DMS53 (cell line): ENCODE results near the gene FN3K.
"Not testable (repeated sequence)": the region's sequence is repeated elsewhere in the genome, so short reads cannot be mapped to it uniquely, and the experiment has no call there.

ENCODE experiments used
- DNase-seq: peaks from one replicate; lab custom pipeline; 2025; lab: John Stamatoyannopoulos, UW

The FN3K gene

GRCh38 chr17:82775001-82775823, 39.8 kb downstream of the FN3K start:
- peak; percentile 77 for DNase-seq

- DNase-seq: no peak
These were observed 41.0 kb downstream of the FN3K start for GRCh38 chr17:82776454-82776853.

DNA sequence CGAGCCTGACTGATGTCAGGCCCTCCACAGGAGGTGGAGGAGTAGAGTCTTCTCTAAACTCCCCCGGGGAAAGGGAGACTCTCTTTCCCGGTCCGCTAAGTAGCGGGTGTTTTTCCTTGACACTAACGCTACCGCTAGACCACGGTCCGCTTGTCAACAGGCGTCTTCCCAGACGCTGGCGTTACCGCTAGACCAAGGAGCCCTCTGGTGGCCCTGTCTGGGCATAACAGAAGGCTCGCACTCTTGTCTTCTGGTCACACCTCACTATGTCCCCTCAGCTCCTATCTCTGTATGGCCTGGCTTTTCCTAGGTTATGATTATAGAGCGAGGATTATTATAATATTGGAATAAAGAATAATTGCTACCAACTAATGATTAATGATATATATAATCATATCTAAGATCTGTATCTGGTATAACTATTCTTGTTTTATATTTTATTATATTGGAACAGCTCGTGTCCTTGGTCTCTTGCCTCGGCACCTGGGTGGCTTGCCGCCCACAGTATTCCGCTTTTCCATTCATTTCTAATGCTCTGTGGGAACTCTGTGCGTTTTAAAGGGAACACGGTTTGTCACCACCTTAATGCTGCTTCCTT, 42.5 kb downstream of the FN3K start:
- peak; percentile 49 for DNase-seq

GRCh38 chr17:82779541-82779940, 44.1 kb downstream of the FN3K start:
- no peak for DNase-seq

GRCh38 chr17:82780195-82780594, 44.8 kb downstream of the FN3K start:
- no peak for DNase-seq

- no peak for DNase-seq
These were observed 45.8 kb downstream of the FN3K start for GRCh38 chr17:82780971-82781893.

- peak; percentile 85 for DNase-seq
These were observed 46.5 kb downstream of the FN3K start for GRCh38 chr17:82781894-82782274.

- no peak for DNase-seq
These were observed 47.3 kb downstream of the FN3K start for GRCh38 chr17:82782657-82783207.

GRCh38 chr17:82783498-82783897, 48.1 kb downstream of the FN3K start:
- DNase-seq: no peak

GRCh38 chr17:82785581-82785980, 50.2 kb downstream of the FN3K start:
- not testable (repeated sequence) for DNase-seq

GRCh38 chr17:82786427-82786826, 51.0 kb downstream of the FN3K start:
- DNase-seq: no peak

- peak; percentile 61 for DNase-seq
These were observed 51.9 kb downstream of the FN3K start for GRCh38 chr17:82787081-82787848.

DNA sequence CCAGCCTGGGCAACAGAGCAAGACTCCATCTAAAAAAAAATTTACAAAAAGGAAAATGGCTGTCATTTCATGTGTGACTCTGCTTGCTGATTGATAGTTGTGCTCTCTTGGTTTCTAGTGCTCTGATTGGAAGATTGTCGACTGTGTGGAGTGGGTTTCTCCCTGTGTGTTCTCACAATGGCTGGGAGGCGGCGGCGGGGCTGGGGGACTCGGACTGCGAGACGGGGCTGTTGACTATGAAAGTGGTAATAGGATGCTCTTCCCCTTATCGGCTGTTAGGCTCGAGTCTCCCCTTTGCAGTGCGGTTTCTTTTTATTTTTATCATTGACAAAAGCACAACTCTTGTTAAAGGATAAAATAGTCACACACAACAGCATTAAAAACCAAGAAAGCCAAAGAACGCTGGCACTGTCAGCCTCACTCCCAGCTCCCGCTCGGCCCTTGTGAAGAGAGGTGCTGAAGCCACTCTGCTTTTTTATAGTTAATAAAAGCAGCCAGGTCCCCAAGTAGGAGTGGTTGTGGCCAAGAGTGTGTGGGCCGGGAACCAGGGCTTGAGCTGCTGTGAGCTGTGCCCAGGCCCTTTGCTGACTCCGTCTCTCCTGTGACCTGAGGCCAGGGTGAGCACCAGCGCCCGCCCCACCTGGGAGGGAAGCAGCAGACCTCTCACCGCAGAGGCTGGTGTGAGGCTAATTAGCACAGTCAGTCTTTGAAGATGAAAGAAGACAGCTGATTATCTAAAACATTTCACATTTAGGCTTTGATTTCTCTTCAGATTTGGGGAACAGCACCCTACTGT, 53.0 kb downstream of the FN3K start:
- no peak for DNase-seq

GRCh38 chr17:82789051-82789592, 53.7 kb downstream of the FN3K start:
- no peak for DNase-seq

DNA sequence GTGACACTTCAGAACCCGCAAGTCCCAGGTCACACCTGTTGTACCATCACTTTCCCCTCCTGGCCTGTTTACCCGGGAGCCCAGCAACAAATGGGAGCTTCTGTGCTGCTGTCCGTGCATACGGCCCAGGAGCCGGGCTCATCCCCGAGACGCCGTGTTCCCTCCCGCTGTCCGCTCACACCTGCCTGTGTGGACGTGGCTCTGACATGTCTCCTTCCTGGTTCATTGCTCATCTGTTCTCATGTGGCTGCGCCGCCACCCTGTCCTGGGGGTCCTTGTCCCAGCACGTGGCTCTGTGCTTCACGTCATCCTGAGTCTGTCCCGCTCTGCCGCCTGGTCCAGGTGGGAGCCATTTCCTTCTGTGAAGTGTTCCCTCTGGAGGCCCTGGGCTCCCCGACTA, 54.4 kb downstream of the FN3K start:
- DNase-seq: no peak

DNA sequence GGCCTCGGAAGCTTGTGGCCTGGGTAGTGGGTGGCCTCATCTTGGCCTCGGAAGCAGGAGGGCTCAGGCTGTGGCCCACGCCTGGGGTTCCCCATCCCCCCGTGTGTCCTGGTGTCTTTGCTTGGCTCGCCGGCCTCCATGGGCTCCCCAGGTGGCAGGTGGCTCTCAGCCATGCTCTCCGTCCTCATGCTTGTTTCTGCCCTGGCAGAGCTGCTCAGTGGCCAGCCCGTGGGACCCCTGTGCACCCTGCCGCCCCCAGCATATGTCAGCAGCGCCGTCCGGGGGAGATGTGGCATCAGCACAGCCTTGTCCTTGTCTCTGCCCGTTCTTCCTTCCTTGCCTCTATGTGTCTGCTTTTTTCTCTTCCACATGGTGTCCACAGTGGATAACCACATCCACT, 55.0 kb downstream of the FN3K start:
- DNase-seq: no peak

DNA sequence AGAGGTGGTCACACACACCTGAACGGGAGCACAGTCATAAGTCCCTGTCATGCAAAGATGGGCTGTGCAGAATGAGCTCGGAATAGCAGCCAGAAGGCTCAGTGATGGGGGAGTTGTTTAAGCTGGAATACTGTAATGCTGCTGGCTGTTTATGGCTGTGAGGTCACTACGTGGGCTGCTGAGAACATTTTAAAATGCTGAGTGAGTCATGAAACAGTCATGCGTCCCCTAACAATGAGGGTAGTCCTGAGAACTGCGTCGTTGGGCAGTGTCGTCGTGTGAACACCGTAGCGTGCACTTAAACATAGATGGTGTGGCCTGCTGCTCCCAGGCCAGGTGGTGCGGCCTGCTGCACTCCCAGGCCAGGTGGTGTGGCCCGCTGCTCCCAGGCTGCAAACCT, 56.1 kb downstream of the FN3K start:
- DNase-seq: no peak

DNA sequence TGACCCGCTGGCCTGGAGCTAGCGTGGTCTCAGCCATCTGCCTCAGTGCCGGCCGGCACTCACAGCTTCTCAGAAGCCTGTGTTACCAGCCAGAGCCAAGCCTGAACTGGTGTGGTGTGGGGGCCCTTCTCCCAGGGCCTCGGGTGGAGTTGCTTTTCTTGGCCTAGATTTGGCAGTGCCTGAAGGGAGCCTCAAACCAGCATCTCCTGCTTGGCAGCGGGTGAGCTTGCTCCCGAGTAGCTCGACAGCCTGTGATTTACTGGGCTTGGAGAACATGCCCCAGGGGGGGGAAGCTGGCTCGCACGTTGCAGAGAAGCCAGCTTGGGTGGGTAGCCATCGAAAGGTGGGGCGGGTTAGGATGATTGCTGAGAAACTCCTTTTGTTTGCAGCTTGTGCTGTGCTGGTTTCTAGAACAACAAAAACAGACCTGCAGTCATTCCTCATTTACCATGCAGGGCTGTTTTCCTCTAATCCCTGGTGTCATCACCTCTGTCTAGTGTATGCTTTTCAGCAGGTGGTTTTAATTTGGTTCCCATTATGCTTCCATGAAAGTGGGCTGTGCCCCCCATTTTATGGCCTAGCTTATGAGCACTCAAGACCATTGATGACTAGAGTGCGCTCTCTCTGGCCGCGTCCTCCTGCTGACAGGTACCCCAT, 58.7 kb downstream of the FN3K start:
- no peak for DNase-seq

DNA sequence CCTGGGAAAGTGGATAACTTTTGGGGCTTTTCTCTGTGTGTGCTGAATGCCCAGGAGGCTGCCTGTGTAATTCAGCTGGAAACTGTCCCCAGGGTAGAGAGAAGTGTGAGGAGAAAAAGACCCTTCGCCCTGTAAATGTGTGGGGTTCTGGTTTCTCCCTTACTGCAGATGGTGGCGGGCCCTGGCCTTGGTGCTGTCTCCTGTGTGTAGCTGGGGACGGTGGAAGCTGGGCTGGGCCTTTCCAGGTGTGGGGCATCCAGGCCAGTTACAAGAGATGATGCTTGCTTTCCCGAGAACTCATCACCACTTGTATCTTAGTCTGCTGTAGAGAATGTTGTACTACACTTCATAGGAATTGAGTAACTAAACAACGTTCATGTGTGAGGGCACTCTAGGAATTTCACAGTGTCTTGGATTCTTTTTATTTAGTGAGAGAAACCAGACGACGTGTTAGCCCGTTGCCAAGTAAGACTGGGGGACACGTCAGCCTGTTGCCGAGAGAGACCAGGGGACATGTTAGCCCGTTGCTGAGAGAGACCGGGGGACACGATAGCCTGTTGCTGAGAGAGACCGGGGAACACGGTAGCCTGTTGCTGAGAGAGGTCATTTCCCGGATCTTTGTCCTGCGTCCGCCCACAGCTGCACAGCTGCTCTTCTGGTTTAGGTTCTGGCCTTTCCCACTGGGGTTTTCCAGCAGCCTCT, 59.5 kb downstream of the FN3K start:
- no peak for DNase-seq
